ENCODE measurements around the gene KCNF1.

GRCh38 chr2:10939058-10939457 lies 27.3 kb downstream of the KCNF1 start:
- TF ChIP-seq, protein P1, sequence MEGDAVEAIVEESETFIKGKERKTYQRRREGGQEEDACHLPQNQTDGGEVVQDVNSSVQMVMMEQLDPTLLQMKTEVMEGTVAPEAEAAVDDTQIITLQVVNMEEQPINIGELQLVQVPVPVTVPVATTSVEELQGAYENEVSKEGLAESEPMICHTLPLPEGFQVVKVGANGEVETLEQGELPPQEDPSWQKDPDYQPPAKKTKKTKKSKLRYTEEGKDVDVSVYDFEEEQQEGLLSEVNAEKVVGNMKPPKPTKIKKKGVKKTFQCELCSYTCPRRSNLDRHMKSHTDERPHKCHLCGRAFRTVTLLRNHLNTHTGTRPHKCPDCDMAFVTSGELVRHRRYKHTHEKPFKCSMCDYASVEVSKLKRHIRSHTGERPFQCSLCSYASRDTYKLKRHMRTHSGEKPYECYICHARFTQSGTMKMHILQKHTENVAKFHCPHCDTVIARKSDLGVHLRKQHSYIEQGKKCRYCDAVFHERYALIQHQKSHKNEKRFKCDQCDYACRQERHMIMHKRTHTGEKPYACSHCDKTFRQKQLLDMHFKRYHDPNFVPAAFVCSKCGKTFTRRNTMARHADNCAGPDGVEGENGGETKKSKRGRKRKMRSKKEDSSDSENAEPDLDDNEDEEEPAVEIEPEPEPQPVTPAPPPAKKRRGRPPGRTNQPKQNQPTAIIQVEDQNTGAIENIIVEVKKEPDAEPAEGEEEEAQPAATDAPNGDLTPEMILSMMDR (IDR thresholded peaks at IDR 0.05; ENCODE audit: poor library complexity, severe bottlenecking), result no peak
- TF ChIP-seq SMC3 (conservative IDR thresholded peaks at IDR 0.05; ENCODE audit: poor library complexity) (no peak), TAF1 (IDR thresholded peaks at IDR 0.05; ENCODE audit: low read depth) (no peak), EZH2 (IDR thresholded peaks at IDR 0.05; ENCODE audit: borderline replicate concordance, insufficient read depth, low read length, poor library complexity, severe bottlenecking) (no peak), POLR2AphosphoS5 (IDR thresholded peaks at IDR 0.05) (no peak), RAD21 (conservative IDR thresholded peaks at IDR 0.05) (no peak), MXI1 (conservative IDR thresholded peaks at IDR 0.05; ENCODE audit: poor library complexity, severe bottlenecking) (no peak), EP300 (conservative IDR thresholded peaks at IDR 0.05; ENCODE audit: poor library complexity, severe bottlenecking) (no peak)
- TF ChIP-seq, protein P2, sequence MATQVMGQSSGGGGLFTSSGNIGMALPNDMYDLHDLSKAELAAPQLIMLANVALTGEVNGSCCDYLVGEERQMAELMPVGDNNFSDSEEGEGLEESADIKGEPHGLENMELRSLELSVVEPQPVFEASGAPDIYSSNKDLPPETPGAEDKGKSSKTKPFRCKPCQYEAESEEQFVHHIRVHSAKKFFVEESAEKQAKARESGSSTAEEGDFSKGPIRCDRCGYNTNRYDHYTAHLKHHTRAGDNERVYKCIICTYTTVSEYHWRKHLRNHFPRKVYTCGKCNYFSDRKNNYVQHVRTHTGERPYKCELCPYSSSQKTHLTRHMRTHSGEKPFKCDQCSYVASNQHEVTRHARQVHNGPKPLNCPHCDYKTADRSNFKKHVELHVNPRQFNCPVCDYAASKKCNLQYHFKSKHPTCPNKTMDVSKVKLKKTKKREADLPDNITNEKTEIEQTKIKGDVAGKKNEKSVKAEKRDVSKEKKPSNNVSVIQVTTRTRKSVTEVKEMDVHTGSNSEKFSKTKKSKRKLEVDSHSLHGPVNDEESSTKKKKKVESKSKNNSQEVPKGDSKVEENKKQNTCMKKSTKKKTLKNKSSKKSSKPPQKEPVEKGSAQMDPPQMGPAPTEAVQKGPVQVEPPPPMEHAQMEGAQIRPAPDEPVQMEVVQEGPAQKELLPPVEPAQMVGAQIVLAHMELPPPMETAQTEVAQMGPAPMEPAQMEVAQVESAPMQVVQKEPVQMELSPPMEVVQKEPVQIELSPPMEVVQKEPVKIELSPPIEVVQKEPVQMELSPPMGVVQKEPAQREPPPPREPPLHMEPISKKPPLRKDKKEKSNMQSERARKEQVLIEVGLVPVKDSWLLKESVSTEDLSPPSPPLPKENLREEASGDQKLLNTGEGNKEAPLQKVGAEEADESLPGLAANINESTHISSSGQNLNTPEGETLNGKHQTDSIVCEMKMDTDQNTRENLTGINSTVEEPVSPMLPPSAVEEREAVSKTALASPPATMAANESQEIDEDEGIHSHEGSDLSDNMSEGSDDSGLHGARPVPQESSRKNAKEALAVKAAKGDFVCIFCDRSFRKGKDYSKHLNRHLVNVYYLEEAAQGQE (IDR thresholded peaks at IDR 0.05; ENCODE audit: borderline replicate concordance), result no peak
